ENCODE measurements around the gene GALNT3.

Gene GALNT3

GRCh38 chr2:165699946-165700345 is 94.1 kb downstream of the GALNT3 start:
- peak; percentile 80 for DNase-seq
- no peaks in the 10 kb centered on the region for H3K27me3 ChIP-seq (replicated peaks; ENCODE audit: insufficient read depth, low read length)
- no peaks in the 10 kb centered on the region for H3K9me2 ChIP-seq (replicated peaks; ENCODE audit: insufficient read depth, low read length)
- H3K27ac ChIP-seq (ENCODE audit: low read length), result peak overlapping the region; percentile 28; the same call in 1 of the 2 replicates
- peaks cover 23% of the 10 kb centered on the region for H3K4me1 ChIP-seq (ENCODE audit: low read length)
- no peaks in the 10 kb centered on the region for H3K36me3 ChIP-seq (replicated peaks; ENCODE audit: insufficient read depth, low read length)
- H3K9me3 ChIP-seq (replicated peaks; ENCODE audit: insufficient read depth, low read length), result no peaks in the 10 kb centered on the region
- H3K4me2 ChIP-seq (ENCODE audit: low read depth, low read length), result peak overlapping the region; percentile 38
- H4K20me1 ChIP-seq (ENCODE audit: insufficient read depth, low read length), result no peaks in the 10 kb centered on the region
- H3K4me3 ChIP-seq (ENCODE audit: low read length), result no peak overlapping the region
- H3K79me2 ChIP-seq (ENCODE audit: low read length), result no peaks in the 10 kb centered on the region
- H2AFZ ChIP-seq (ENCODE audit: low read length), result peak overlapping the region; percentile 29
- TF ChIP-seq EZH2 (optimal IDR thresholded peaks at IDR 0.05; ENCODE audit: low read depth, low read length), result no peak
- TF ChIP-seq CTCF (IDR thresholded peaks at IDR 0.05; ENCODE audit: low read length), result 0 out of 2 replicates have a peak, but pooled peaks have one; percentile 7
- TF ChIP-seq EZH2phosphoT487 (IDR thresholded peaks at IDR 0.05; ENCODE audit: low read length), result no peak
- H3F3A ChIP-seq (ENCODE audit: insufficient read depth, low read length), result no peaks in the 10 kb centered on the region
- H3K9ac ChIP-seq (ENCODE audit: low read length), result no peak overlapping the region

DNA sequence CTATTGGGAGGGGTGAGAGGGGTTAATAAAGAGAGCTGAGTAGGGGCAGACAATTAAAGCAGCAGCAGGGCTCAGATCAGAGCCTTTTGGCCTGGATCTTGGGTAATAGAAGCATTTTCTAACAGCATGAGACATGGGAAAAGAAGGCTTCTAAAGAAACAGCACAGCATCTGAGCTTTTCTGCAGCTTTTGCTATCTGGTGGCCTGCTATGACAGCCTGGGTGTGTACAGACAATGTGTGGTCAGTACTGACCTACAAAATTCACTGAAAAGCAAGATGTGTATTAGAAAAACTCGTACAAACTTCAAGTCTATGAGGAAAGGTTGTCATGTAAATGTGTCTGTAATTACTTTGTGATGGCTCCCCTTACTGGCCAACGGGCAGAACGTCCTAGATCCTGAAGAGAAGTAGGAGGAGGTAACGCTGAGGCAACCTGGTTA is 95.6 kb downstream of the GALNT3 start:
- H3K4me3 ChIP-seq (ENCODE audit: low read length), result no peak overlapping the region
- H2AFZ ChIP-seq (ENCODE audit: low read length), result peak overlapping the region; percentile 83
- H3K9me2 ChIP-seq (replicated peaks; ENCODE audit: insufficient read depth, low read length), result no peaks in the 10 kb centered on the region
- no peaks in the 10 kb centered on the region for H4K20me1 ChIP-seq (ENCODE audit: insufficient read depth, low read length)
- no peak overlapping the region; the same call in 1 of the 2 replicates for H3K9ac ChIP-seq (ENCODE audit: low read length)
- no peak overlapping the region for H3K27ac ChIP-seq (ENCODE audit: low read length)
- H3F3A ChIP-seq (ENCODE audit: insufficient read depth, low read length), result no peaks in the 10 kb centered on the region
- no peaks in the 10 kb centered on the region for H3K79me2 ChIP-seq (ENCODE audit: low read length)
- H3K36me3 ChIP-seq (replicated peaks; ENCODE audit: insufficient read depth, low read length), result no peaks in the 10 kb centered on the region
- 0 out of 2 replicates have a peak overlapping the region, but pooled peaks have one; percentile 36 for H3K4me2 ChIP-seq (ENCODE audit: low read depth, low read length)
- peak; percentile 65 for DNase-seq
- no peaks in the 10 kb centered on the region for H3K27me3 ChIP-seq (replicated peaks; ENCODE audit: insufficient read depth, low read length)
- TF ChIP-seq EZH2 (optimal IDR thresholded peaks at IDR 0.05; ENCODE audit: low read depth, low read length) (no peak), EZH2phosphoT487 (IDR thresholded peaks at IDR 0.05; ENCODE audit: low read length) (no peak), CTCF (IDR thresholded peaks at IDR 0.05; ENCODE audit: low read length) (peak; percentile 57)
- no peaks in the 10 kb centered on the region for H3K9me3 ChIP-seq (replicated peaks; ENCODE audit: insufficient read depth, low read length)
- H3K4me1 ChIP-seq (ENCODE audit: low read length), result peaks cover 23% of the 10 kb centered on the region

DNA sequence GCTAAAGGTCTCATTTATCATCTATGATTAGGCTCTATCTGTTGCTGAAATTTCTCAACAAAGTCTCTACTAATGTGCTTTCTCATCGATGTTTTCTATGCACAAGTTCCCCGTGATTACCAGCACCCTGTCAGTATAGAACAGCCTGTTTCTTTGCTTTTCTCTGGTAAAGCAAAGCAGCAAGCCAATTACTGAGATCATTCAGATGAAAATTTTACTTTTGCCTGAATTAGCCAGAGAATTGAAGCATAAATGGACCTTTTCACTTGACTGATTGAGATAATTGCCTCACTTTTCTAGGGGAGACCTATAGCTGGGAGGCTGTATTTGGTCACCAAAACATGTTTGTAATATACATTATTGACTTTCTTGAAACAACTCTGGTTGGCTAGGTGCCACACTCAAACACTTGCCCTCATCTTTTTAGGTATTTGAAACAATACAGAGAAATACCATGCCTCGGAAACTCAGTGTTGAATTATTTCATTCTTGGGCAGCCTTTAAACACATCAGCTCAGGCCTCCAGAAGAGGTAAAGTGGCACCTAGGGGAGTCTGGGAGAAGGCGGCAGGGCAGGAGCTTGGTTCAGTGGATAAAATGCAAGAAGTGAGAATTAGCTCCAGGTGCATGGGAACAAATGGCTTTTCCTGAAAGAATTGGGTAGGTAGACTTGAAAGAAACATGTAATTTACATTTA is 96.2 kb downstream of the GALNT3 start:
- Histone ChIP-seq H3K27me3 (replicated peaks; ENCODE audit: insufficient read depth, low read length) (no peaks in the 10 kb centered on the region), H3K27ac (ENCODE audit: low read length) (no peak overlapping the region), H3K79me2 (ENCODE audit: low read length) (no peaks in the 10 kb centered on the region), H3K4me2 (ENCODE audit: low read depth, low read length) (no peak overlapping the region), H3K4me3 (ENCODE audit: low read length) (no peak overlapping the region), H3F3A (ENCODE audit: insufficient read depth, low read length) (no peaks in the 10 kb centered on the region), H2AFZ (ENCODE audit: low read length) (peak overlapping the region; percentile 83), H4K20me1 (ENCODE audit: insufficient read depth, low read length) (no peaks in the 10 kb centered on the region), H3K9me2 (replicated peaks; ENCODE audit: insufficient read depth, low read length) (no peaks in the 10 kb centered on the region), H3K36me3 (replicated peaks; ENCODE audit: insufficient read depth, low read length) (no peaks in the 10 kb centered on the region), H3K9me3 (replicated peaks; ENCODE audit: insufficient read depth, low read length) (no peaks in the 10 kb centered on the region), H3K4me1 (ENCODE audit: low read length) (peaks cover 23% of the 10 kb centered on the region), H3K9ac (ENCODE audit: low read length) (no peak overlapping the region)
- TF ChIP-seq CTCF (IDR thresholded peaks at IDR 0.05; ENCODE audit: low read length), result no peak
- no peak for TF ChIP-seq EZH2 (optimal IDR thresholded peaks at IDR 0.05; ENCODE audit: low read depth, low read length)
- TF ChIP-seq EZH2phosphoT487 (IDR thresholded peaks at IDR 0.05; ENCODE audit: low read length), result no peak
- DNase-seq, result no peak
